Measurements from ENCODE around the gene SLC39A7.
"Not testable (repeated sequence)": the region's sequence is repeated elsewhere in the genome, so short reads cannot be mapped to it uniquely, and the experiment has no call there.

SLC39A7 gene

DNA sequence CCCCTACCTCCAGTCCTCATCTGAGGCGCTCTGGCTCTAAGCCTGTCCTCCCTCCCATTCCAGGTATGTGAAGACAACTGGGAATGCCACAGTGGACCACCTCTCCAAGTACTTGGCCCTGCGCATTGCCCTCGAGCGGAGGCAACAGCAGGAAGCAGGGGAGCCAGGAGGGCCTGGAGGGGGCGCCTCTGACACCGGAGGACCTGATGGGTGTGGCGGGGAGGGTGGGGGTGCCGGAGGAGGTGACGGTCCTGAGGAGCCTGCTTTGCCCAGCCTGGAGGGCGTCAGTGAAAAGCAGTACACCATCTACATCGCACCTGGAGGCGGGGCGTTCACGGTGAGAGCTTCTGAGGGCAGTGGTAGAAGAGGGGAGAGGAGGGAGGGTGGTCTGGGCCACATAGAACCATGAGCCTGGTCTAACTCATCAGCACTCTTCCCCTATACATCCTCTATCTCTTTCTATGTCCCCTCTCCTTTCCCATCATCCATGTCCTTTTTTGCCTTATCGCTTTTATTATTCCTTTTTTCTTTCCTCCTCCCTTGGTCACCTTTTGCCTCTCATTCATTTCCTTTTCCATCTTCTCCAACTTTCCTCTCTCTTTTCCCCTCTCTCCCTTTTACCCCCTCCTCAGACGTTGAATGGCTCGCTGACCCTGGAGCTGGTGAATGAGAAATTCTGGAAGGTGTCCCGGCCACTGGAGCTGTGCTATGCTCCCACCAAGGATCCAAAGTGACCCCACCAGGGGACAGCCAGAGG, 11.2 kb downstream of the SLC39A7 start:
- Mint-ChIP-seq H3K27me3 (peaks cover 51% of the 10 kb centered on the region), H3K27ac (no peak overlapping the region), H3K9me3 (no peaks in the 10 kb centered on the region), H3K4me1 (ENCODE audit: low read depth) (peaks cover 53% of the 10 kb centered on the region), H3K4me3 (no peak overlapping the region), H3K36me3 (ENCODE audit: low read depth) (peaks cover 53% of the 10 kb centered on the region)
- intact Hi-C loops (cut with micrococcal nuclease), result no loop called here

DNA sequence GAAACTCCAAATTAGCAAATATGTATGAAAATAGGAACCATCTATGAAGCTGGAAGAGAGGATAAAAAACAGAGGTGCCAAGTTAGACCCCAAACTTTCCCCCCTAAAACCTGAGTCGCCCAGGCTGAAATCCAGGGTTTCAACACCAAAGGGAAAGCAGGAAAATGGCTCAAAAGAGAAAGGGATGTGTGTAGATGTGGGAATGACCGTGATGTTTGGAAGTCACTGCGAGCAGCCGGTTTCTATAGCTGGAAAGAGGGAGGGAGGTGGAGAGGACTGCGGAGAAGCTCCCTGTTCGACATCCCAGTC, 12.1 kb downstream of the SLC39A7 start:
- Mint-ChIP-seq H3K27ac (peak overlapping the region; percentile 65), H3K9me3 (no peaks in the 10 kb centered on the region), H3K36me3 (ENCODE audit: low read depth) (peaks cover 50% of the 10 kb centered on the region), H3K4me1 (ENCODE audit: low read depth) (peaks cover 47% of the 10 kb centered on the region), H3K27me3 (peaks cover 50% of the 10 kb centered on the region), H3K4me3 (peak overlapping the region; percentile 77)
- intact Hi-C loops (cut with micrococcal nuclease), result no loop called here

- Mint-ChIP-seq H3K4me1 (ENCODE audit: low read depth) (peaks cover 47% of the 10 kb centered on the region), H3K27me3 (peaks cover 54% of the 10 kb centered on the region)
- intact Hi-C loops (cut with micrococcal nuclease), result no loop called here
These were observed 12.7 kb downstream of the SLC39A7 start for GRCh38 chr6:33213166-33213988.

GRCh38 chr6:33213989-33214335, 13.3 kb downstream of the SLC39A7 start:
- peaks cover 47% of the 10 kb centered on the region for H3K4me1 Mint-ChIP-seq (ENCODE audit: low read depth)

More at GRCh38 chr6:33213166-33213988, 12.7 kb downstream of the SLC39A7 start:
- peaks cover 44% of the 10 kb centered on the region for H3K36me3 Mint-ChIP-seq (ENCODE audit: low read depth)
- peak overlapping the region; percentile 77 for H3K4me3 Mint-ChIP-seq
- no peaks in the 10 kb centered on the region for H3K9me3 Mint-ChIP-seq
- peak overlapping the region; percentile 65 for H3K27ac Mint-ChIP-seq

DNA sequence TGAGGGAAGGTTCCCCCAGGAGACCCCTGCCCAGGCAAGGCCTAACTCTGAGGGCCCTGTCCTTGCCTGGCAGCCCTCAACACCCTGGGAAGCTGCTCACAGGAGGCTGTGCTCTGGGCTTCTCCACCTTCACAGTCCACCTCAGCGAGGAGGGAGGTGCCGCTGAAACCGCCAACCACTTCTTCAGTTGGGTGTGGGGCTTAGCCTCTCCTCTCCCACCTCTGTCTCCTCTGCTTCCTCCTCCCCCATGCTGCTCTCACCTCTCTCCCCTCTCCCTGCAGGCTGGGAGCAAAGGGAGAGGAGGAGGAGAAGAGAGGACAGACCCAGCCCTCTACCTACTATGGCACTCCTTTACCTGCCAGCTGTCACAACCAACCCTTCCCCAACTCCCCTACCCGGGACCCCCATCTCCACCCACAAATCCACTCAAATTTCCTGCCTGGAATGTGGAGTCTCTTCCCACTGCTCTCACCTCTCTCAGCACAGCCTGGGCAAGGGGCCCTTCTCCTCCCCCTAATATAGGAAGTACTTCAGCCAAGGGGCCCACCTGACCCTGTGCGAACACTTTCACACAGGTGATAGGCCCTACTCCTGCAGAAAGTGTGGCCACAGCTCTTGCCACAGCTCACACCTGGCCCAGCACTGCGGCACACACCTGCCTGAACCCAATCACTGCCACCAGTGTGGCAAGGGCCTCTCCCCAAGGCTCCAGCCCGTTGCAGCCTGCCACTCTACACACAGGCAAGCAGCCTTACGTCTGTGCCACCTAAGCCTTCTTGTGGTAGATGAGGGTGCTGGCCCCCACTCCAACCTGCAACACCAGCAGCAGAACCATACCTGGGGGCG, 14.8 kb downstream of the SLC39A7 start:
- Mint-ChIP-seq H3K4me1 (ENCODE audit: low read depth) (peaks cover 32% of the 10 kb centered on the region), H3K9me3 (no peaks in the 10 kb centered on the region), H3K36me3 (ENCODE audit: low read depth) (peaks cover 23% of the 10 kb centered on the region), H3K27ac (no peak overlapping the region), H3K27me3 (peaks cover 61% of the 10 kb centered on the region), H3K4me3 (no peak overlapping the region)
- intact Hi-C loops (cut with micrococcal nuclease), result no loop called here

More at GRCh38 chr6:33213989-33214335, 13.3 kb downstream of the SLC39A7 start:
- Mint-ChIP-seq H3K9me3 (no peaks in the 10 kb centered on the region), H3K36me3 (ENCODE audit: low read depth) (peaks cover 38% of the 10 kb centered on the region), H3K4me3 (peak overlapping the region; percentile 77), H3K27me3 (peaks cover 55% of the 10 kb centered on the region), H3K27ac (peak overlapping the region; percentile 65)
- intact Hi-C loops (cut with micrococcal nuclease), result no loop called here

GRCh38 chr6:33216117-33216649, 15.5 kb downstream of the SLC39A7 start:
- Mint-ChIP-seq H3K27me3 (peaks cover 64% of the 10 kb centered on the region), H3K27ac (no peak overlapping the region), H3K4me1 (ENCODE audit: low read depth) (peaks cover 32% of the 10 kb centered on the region), H3K9me3 (no peaks in the 10 kb centered on the region), H3K36me3 (ENCODE audit: low read depth) (peaks cover 16% of the 10 kb centered on the region), H3K4me3 (no peak overlapping the region)
- intact Hi-C loops (cut with micrococcal nuclease), result no loop called here

DNA sequence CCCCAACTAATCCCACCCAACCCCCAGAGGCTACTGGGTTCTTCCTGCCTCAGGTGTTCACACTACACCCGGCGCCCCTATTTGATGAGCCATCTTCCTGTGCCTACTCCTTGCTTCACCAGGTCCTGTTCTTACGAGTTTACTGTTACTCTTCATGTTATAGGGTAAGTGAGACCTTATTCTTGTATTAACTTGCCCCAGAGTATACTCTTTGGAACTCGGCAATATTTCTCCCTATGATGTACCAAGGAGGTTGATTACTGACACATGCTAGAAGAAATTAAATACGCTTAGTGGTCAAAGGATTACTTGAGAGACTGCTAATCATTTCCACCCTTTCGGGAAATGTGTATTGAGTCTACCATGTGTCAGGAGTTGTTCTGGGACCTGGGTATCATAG, 16.6 kb downstream of the SLC39A7 start:
- H3K27me3 Mint-ChIP-seq, result peaks cover 66% of the 10 kb centered on the region
- no peak overlapping the region for H3K4me3 Mint-ChIP-seq
- peaks cover 27% of the 10 kb centered on the region for H3K4me1 Mint-ChIP-seq (ENCODE audit: low read depth)
- no peak overlapping the region for H3K27ac Mint-ChIP-seq
- no peaks in the 10 kb centered on the region for H3K9me3 Mint-ChIP-seq
- intact Hi-C loops (cut with micrococcal nuclease), result no loop called here
- H3K36me3 Mint-ChIP-seq (ENCODE audit: low read depth), result peaks cover 6% of the 10 kb centered on the region

- intact Hi-C loops (cut with micrococcal nuclease), result no loop called here
- Mint-ChIP-seq H3K4me1 (ENCODE audit: low read depth) (peaks cover 23% of the 10 kb centered on the region), H3K9me3 (no peaks in the 10 kb centered on the region), H3K27ac (no peak overlapping the region), H3K27me3 (peaks cover 65% of the 10 kb centered on the region), H3K36me3 (ENCODE audit: low read depth) (peaks cover 1% of the 10 kb centered on the region), H3K4me3 (no peak overlapping the region)
These were observed 17.0 kb downstream of the SLC39A7 start for GRCh38 chr6:33217681-33218080.

DNA sequence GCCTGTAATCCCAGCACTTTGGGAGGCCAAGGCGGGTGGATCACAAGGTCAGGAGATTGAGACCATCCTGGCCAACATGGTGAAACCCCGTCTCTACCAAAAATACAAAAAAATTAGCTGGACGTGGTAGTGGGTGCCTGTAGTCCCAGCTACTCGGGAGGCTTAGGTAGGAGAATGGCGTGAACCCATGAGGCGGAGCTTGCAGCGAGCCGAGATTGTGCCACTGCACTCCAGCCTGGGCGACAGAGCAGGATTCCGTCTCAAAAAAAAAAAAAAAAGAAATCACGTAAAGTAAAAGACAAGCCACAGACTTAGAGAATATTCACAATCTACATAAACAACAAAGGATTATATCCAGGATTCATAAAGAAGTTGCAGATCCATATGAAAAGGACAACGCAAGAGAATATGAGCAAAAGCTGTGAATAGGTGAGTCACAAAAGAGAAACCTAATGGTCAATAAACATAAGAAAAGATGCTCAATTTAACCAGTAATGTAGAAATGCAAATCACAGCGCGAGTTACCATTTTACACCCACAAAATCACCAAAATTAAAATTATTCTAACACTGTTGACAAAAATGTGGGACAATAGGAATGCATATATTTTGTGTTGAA, 25.9 kb downstream of the SLC39A7 start:
- H3K4me1 Mint-ChIP-seq (ENCODE audit: low read depth); H3K4me3 Mint-ChIP-seq; H3K27ac Mint-ChIP-seq; intact Hi-C loops (cut with micrococcal nuclease); H3K9me3 Mint-ChIP-seq; H3K36me3 Mint-ChIP-seq (ENCODE audit: low read depth): not testable (repeated sequence)
- peaks cover 58% of the 10 kb centered on the region for H3K27me3 Mint-ChIP-seq

DNA sequence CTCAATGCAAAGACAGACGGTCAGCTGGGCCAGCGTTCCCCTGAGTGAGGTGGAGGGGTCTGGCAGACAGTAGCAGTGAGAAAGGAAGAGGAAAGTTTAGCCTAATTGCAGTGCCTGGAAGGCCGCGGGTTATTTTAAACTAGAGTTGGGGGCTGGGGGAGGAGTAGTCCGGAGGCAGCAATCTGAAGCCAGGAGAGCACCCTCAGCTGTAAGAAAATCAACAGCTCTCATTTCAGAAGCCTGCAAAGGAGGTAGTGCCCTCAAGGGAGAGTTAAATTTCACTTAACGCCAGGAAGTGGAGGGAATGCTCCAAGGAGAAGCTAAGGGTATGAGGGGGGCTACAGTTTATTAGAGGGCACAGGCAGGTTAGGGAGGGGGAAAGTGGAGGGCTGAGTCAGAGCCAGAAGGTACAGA, 34.6 kb downstream of the SLC39A7 start:
- no peak overlapping the region for H3K27ac Mint-ChIP-seq
- intact Hi-C loops (cut with micrococcal nuclease), result no loop called here
- no peaks in the 10 kb centered on the region for H3K36me3 Mint-ChIP-seq (ENCODE audit: low read depth)
- peaks cover 55% of the 10 kb centered on the region for H3K27me3 Mint-ChIP-seq
- H3K9me3 Mint-ChIP-seq, result no peaks in the 10 kb centered on the region
- peaks cover under 1% of the 10 kb centered on the region for H3K4me1 Mint-ChIP-seq (ENCODE audit: low read depth)
- H3K4me3 Mint-ChIP-seq, result no peak overlapping the region

- H3K27me3 Mint-ChIP-seq, result peaks cover 53% of the 10 kb centered on the region
- intact Hi-C loops (cut with micrococcal nuclease), result no loop called here
- no peaks in the 10 kb centered on the region for H3K9me3 Mint-ChIP-seq
These were observed 35.7 kb downstream of the SLC39A7 start for GRCh38 chr6:33236328-33236727.

DNA sequence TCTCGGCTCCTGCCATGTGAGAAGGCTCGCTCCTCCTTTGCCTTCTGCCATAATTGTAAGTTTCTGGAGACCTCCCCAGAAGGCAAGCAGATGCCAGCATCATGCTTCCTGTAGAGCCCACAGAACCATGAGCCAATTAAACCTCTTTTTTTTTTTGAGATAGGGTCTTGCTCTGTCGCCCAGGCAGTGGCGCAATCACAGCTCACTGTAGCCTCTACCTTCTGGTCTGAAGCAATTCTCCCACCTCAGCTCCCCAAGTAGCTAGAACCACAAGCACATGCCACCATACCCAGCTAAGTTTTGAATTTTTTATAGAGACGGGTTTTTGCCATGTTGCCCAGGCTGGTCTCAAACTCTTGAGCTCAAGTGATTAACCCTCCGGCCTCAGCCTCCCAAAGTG, 36.2 kb downstream of the SLC39A7 start:
- Mint-ChIP-seq H3K4me3 (no peak overlapping the region), H3K4me1 (ENCODE audit: low read depth) (peaks cover 9% of the 10 kb centered on the region)
- intact Hi-C loops (cut with micrococcal nuclease), result no loop called here

More at GRCh38 chr6:33236328-33236727, 35.7 kb downstream of the SLC39A7 start:
- H3K36me3 Mint-ChIP-seq (ENCODE audit: low read depth), result no peaks in the 10 kb centered on the region
- no peak overlapping the region for H3K27ac Mint-ChIP-seq
- H3K4me3 Mint-ChIP-seq, result no peak overlapping the region
- H3K4me1 Mint-ChIP-seq (ENCODE audit: low read depth), result peaks cover 6% of the 10 kb centered on the region

GRCh38 chr6:33237741-33238140, 37.1 kb downstream of the SLC39A7 start:
- H3K27me3 Mint-ChIP-seq, result peaks cover 51% of the 10 kb centered on the region

More for the DNA sequence above, 36.2 kb downstream of the SLC39A7 start:
- Mint-ChIP-seq H3K27me3 (peaks cover 49% of the 10 kb centered on the region), H3K36me3 (ENCODE audit: low read depth) (no peaks in the 10 kb centered on the region), H3K27ac (no peak overlapping the region), H3K9me3 (no peaks in the 10 kb centered on the region)

More at GRCh38 chr6:33237741-33238140, 37.1 kb downstream of the SLC39A7 start:
- no peak overlapping the region for H3K4me3 Mint-ChIP-seq
- H3K4me1 Mint-ChIP-seq (ENCODE audit: low read depth), result peaks cover 14% of the 10 kb centered on the region
- intact Hi-C loops (cut with micrococcal nuclease), result no loop called here
- H3K27ac Mint-ChIP-seq, result no peak overlapping the region
- H3K36me3 Mint-ChIP-seq (ENCODE audit: low read depth), result no peaks in the 10 kb centered on the region
- H3K9me3 Mint-ChIP-seq, result no peaks in the 10 kb centered on the region

Measured in dendritic cell treated with granulocyte-macrophage colony-stimulating factor and Interleukin-4, amounts not matched to agents 40 ng/mL and 50 ng/mL, for 4 days (primary cell).